ENCODE results near the gene SLC17A4.
"Not testable (repeated sequence)": the region's sequence is repeated elsewhere in the genome, so short reads cannot be mapped to it uniquely, and the experiment has no call there.

Gene SLC17A4, protein sequence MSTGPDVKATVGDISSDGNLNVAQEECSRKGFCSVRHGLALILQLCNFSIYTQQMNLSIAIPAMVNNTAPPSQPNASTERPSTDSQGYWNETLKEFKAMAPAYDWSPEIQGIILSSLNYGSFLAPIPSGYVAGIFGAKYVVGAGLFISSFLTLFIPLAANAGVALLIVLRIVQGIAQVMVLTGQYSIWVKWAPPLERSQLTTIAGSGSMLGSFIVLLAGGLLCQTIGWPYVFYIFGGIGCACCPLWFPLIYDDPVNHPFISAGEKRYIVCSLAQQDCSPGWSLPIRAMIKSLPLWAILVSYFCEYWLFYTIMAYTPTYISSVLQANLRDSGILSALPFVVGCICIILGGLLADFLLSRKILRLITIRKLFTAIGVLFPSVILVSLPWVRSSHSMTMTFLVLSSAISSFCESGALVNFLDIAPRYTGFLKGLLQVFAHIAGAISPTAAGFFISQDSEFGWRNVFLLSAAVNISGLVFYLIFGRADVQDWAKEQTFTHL

DNA sequence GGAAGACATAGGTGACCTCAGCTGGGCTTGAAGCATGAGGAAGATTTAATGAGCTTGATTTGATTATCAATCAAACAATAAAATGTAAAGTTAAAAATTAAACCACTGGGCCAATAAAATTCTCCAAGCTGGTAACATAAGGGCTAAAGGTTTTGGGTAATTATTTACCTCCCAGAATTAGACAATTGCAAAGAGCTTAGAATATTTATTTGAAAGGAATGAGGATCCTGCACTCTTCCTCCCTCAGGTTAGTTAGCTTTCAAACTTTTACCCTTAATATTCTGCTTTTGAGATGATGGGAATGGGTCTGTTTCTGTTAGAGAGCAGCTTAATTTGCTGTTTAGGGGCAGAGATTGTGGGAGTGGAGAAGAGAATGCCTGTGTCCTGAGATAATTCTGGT is at the start of gene SLC17A4:
Gene SLC17A4, plus strand, starts transcription at position 208 of the 400 bp plus-strand sequence. CDS start 7,221 bp downstream, outside the sequence.
- DNase-seq (ENCODE audit: low read depth) = no peak

DNA sequence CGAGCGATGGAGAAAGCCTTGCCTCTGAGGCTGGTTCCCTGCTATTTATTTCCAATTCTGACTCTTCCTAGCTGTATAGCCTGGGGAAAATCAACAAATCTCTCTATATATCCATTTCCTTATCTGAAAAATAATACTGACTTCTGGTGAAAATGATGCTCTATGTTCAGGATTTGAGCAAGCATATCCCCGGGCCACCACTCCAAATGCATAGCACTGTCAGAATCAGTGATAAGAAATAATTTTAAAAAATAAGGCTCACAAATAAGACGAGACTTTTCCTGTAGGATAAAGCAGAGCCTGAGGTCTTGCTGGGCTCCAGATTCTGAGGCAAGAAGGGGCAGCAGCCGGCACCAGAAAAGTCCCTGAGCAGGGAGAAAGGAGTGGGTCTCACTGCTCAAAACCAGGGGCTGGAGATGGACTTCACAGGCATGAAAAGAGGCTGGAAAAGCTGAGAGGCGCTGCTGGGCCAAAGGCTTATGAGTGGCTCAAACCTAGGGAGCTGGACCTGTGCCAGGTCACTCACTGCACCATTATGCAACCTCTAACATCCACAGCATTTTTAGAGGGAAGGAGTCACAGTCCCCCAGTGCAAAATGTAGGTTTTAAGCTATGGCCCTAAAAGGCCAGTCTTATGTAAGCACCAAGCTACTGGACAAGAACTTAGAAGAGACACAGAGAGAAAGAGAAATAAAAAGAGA is 48.1 kb upstream of the SLC17A4 start:
- DNase-seq (ENCODE audit: low read depth) = no peak

DNA sequence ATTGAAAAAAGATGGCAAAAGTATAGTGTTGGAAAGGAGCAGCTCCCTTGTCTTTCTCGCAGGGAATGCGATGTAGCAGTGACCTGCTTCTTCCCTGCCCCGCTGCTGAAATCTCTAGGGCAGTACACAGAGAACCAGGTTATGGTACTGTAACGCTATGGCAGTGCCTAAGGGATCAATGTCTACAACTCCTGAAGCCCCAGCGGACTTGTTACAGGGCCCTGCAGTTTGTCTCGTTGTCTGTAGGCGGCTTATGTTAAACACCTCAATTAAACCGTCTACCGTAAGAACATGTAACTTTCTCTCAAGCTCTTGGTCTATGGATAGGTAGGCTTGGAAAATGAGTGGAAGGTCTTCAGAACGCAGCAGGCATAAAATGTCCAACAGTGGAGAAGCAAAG is 44.8 kb upstream of the SLC17A4 start:
- DNase-seq (ENCODE audit: low read depth) = no peak

DNA sequence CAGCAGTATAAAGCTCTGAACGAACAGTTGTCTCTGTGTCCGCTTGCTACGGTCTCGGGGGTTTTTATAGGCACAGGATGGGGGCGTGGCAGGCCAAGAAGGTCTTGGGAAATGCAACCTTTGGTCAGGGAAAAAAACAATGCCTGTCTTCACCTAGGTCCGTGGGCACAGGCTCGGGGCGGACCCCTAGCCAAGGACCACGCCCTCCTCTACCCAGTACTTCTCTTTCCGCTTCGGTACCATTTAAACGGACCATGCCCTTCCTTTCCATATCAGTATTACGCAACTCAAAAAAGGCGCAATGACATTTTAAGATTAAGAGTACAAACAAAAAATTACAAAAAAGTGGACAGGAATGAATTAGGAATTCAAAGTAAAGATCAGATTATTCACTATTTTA is 44.3 kb upstream of the SLC17A4 start:
- DNase-seq (ENCODE audit: low read depth) = no peak

DNA sequence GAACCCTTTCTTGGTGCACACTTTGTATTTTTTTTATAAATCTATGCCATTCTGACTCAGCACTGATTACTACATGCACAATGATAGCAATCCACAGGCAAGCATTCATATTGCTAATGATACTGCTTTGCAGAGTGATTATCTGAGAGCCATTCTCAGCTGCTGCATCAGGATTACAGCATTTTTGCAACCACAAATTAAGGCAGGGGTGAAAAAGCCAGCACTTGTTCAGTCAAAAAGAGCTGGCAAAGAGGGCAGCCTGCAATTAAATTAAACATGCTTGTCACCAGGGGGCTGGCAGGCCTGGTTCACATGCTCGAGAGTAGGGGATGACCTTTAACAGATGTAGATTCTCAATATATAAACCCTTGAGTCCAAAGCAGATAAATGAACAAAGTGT is 40.7 kb upstream of the SLC17A4 start:
- DNase-seq (ENCODE audit: low read depth) = no peak

DNA sequence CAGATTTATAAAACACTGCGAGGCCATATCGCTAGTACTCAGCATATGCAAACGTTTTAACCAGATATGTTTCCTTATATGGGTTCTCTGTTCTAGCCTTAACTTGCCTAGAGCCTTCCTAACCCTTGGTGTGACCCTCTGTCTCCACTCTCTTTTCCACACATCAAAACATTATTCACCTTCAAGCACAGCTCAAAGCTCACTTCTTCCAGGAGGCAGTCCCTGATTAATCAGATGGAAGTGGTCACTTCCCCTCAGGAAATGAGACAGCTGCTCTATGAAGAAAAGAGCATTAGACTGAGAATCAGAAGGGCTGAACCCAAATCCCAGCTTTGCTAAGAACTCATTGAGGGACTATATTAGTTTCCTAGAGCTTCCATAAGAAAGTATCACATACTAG is 39.8 kb upstream of the SLC17A4 start:
- DNase-seq (ENCODE audit: low read depth) = no peak

DNA sequence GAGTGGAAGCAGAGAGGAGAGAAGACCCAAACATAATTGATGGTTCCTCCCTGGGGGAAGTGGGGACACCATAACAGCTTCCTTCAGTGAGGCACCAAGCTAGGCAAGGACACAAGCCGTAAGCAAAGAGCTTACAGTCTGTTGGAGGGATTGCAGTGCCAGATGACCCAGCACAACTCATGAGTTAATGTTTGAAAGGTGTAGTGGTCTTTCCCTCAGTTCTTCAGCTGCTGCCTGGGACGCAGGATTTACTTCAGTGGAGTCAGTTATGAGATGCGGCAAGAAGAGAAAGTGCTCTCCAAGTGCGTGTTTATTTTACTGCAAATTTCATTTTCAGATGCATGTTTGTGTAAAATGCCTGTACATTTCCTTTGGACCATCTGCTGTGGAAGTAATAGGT is 38.7 kb upstream of the SLC17A4 start:
- DNase-seq (ENCODE audit: low read depth) = no peak

DNA sequence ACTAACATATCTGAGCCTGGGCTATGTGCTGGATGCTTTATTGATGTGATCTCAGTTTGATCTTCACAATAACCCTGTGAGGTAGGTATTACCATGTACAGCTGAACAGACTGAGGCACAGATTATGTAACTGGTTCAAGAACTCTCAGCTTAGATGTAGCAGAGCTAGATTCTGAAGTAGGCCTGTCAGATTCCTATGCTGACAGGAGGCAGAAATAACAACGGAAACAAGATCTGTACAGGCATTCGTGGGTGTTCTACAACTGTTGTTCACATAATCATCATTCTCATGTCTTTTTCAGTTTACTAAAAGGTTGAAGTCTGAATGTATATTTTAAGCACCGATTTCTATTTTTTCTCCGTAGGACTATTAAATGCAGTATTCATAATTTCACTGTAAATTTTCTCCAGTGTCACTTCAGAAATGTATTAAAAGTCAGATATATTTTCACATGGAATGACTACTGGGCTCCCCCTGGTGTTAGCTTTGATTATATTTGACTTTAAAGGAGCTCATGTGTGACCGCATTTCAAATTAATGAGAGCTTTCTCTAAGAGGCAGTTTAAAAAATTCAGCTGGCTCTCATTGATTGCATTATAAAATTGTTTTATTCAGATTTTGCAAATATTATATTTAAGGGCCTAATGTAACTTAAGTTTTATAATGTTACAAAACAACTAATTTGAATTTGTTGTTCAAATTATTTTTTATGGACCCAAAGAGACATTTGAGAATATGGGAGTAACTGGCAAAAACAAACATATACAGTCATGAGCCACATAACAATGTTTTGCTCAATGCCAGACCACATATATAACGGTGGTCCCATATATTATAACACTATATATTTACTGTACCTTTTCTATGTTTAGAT is 36.4 kb upstream of the SLC17A4 start:
- DNase-seq (ENCODE audit: low read depth) = no peak

DNA sequence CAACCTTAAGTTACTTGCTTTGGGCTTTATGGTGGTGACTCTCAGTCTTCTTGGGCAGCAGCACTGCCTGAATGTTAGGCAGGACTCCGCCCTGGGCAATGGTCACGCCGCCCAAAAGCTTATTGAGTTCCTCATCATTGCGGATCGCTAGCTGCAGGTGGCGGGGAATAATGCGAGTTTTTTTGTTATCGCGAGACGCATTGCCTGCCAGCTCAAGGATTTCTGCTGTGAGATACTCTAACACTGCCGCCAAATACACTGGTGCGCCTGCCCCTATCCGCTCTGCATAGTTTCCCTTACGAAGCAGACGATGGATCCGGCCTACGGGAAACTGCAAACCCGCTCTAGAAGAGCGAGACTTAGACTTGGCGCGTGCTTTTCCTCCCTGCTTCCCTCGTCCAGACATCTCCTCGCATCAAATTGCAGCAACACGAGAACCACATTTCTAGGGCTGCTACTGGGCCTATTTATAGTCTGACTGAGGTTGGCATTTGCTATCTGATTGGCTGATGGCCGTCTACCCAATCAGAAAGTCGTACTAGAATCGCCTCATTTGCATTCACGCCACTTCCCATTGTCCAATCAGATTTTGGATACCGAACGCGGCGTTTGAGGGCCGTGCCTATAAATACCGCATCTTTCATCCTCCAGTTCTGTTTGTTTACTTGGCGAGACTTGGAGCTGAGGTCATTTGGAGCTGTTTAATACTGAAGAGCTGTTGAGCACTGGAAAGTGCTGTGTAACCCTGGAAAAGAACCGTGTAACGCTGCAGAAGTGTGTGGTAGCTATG is 28.2 kb upstream of the SLC17A4 start:
- no peak for DNase-seq (ENCODE audit: low read depth)

DNA sequence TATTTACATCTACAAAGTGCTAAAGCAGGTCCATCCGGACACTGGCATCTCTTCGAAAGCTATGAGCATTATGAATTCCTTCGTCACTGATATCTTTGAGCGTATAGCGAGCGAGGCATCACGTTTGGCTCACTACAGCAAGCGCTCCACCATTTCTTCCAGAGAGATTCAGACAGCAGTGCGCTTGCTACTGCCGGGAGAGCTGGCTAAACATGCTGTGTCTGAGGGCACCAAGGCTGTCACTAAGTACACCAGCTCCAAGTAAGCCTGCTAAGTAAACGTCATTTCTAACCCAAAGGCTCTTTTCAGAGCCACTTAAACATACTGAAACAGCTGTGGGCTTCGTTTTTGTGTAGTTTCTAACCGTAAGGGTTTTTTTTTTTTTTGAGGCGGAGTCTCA is 27.5 kb upstream of the SLC17A4 start:
- DNase-seq (ENCODE audit: low read depth) = no peak

DNA sequence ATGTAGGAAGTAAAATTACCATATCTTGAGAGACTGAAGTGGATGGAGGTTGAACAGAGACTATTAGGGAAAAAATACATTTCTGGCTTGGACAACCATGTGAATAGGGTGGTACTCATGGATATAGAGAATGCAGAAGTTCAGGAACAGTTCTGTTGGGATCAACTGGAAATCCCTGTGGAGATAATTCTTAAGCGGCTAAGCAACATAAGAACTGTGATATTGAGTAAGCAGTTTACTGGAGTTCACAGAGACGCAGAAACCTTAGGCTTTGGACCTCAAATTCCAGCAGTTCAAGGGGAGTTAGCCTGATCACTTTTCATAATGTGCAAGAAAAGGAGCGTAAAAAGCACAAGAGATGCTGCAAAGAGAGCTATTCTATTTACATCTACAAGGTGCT is 23.6 kb upstream of the SLC17A4 start:
- no peak for DNase-seq (ENCODE audit: low read depth)

DNA sequence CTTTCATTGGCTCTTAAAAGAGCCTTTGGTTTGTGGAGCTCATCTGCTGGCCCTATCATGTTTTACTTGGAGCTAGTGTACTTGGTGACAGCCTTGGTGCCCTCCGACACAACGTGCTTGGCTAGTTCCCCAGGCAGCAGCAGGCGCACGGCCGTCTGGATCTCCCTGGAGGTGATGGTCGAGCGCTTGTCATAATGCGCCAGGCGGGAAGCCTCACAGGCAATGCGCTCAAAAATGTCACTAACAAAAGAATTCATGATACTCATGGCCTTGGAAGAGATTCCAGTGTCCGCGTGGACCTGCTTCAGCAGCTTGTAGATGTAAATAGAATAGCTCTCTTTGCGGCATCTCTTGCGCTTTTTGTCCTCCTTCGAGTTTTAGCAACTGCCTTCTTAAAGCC is 22.8 kb upstream of the SLC17A4 start:
- DNase-seq (ENCODE audit: low read depth) = no peak

DNA sequence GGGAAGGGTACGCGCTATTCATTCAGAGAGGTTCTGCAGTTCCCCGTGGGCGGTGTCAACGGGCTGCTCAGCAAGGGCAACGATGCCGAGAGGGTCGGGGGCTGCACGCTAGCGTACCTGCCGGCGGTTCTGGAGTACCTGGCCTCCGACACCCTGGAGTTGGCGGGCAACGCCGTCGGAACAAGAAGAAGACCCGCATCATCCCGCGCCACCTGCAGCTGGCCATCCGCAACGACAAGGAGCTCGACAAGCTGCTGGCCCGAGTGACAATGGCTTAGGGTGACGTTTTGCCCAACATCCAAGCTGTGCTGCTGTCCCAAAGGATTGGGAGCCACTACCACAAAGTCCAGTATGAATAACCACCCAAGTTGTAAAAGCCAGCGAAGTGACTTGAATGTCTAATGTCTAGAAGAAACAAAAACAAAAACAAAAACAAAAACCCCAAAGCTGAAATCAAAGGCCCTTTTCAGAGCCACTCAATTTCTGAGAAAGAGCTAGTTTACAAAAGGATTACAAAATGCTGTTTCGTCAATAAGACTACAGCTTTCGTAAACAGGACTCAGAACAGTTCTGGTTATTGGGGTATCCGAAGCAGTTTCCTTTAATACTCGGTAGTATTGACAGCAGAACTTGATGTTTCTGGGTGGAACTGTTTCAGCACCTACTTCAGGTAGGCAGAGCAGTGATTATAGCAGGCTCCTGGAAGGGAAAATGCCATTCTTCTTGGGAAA is 21.9 kb upstream of the SLC17A4 start:
- DNase-seq (ENCODE audit: low read depth) = no peak

DNA sequence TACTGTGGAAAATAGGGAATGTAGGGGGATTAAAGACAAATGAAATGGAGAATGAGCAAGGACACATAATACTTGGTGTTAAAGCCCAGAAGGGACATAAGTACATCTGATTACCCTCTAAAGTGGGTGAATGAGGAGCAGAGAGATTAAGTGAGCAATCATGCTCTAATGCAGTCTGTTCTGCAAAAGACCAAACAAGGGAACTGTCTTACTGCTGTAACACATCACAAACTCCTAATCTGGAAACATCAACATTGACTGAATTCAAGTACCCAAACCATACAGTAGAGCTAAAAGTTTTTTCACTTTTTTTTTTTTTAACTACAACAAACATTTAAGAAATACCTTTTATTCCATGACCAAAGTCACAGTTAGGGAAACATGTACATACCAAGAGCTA is 19.3 kb upstream of the SLC17A4 start:
- no peak for DNase-seq (ENCODE audit: low read depth)

DNA sequence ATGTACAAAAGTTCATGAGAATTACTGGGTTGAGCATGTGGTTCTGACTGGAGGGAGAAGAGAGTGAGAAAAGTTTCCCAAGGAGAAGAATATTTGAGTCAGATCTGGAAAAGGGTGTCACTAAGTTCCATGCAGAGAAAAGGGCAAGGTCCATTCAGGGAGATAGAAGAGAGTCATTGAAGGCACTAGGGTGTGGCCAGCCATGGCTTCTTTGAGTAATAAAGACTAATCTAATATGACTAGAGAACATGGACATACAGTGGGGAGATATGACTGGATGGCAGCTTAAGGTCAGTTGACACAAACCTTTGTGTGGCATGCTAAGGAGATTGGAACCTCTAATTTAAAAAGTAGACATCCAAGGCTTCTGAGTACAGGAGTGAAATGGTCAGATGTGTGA is 10.7 kb upstream of the SLC17A4 start:
- no peak for DNase-seq (ENCODE audit: low read depth)

DNA sequence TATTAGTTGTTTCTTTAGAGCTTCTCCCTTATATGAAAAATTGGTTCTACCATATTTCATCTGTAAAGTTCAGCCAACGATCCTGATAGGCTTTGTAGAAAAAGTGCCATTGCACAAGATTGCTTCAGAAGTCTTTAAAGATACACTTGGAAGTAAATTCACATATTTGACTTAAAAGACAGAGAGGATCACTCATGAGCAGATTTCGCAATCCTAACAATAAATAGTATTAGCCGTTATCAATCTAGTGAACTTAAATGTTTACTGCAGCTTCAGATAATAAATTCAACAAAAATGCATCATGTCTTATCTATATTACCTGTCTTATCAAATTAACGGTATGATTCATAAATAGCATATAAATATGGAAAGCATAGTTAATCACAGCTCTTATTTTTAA is 8.7 kb upstream of the SLC17A4 start:
- no peak for DNase-seq (ENCODE audit: low read depth)

DNA sequence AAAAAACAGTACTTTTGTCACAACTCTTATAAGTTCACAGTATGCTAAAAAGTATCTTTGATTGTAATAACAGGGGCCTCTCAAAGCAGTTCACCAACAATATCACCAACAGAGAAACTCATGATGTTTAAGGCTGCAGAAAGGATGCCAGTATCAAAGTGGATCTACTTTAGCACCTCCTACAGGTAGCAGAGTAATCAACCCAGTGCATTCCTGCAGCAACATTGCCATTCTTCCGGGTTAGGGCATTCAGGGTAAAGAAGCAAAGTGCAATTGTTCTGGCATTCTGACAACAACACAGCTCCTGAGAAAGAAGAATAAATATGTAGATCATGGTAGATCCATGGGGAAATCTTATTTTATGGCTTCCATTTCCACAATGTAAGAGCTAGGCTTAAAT is 7.6 kb upstream of the SLC17A4 start:
- no peak for DNase-seq (ENCODE audit: low read depth)

DNA sequence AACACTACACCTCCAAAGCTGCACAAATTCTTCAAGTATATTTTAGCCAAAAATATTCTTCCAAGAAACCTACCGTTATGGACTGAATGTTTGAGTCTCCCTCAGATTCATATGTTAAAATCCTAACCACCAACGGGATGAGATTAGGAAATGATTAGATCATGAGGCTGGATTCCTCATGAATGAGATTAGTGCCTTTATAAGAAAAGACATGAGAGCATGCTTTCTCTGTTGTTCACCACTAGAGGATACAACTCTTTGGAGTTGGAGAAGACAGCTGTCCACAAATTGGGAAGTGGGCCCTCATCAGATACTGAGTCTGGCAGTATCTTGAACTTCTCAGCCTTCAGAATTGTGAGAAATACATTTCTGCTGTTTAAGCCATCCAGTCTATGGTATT is 7.1 kb upstream of the SLC17A4 start:
- no peak for DNase-seq (ENCODE audit: low read depth)

DNA sequence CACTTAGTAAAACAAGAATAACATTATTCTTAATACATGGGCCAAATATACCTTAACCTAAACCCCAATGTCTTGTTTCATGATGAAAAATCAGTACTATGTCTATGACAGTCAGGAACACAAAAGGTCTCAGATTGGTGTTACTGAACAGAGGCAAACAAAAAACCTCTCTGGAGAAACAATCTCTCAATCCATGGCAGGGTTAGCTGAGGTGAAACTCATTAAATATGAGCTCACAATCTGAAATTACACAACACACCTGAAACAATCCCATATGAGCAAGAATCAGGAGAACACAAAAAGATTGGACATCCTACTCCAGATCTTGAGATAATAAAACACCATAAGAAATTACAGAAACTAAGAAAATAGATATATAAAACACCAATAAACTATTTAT is 6.5 kb upstream of the SLC17A4 start:
- DNase-seq (ENCODE audit: low read depth) = no peak

DNA sequence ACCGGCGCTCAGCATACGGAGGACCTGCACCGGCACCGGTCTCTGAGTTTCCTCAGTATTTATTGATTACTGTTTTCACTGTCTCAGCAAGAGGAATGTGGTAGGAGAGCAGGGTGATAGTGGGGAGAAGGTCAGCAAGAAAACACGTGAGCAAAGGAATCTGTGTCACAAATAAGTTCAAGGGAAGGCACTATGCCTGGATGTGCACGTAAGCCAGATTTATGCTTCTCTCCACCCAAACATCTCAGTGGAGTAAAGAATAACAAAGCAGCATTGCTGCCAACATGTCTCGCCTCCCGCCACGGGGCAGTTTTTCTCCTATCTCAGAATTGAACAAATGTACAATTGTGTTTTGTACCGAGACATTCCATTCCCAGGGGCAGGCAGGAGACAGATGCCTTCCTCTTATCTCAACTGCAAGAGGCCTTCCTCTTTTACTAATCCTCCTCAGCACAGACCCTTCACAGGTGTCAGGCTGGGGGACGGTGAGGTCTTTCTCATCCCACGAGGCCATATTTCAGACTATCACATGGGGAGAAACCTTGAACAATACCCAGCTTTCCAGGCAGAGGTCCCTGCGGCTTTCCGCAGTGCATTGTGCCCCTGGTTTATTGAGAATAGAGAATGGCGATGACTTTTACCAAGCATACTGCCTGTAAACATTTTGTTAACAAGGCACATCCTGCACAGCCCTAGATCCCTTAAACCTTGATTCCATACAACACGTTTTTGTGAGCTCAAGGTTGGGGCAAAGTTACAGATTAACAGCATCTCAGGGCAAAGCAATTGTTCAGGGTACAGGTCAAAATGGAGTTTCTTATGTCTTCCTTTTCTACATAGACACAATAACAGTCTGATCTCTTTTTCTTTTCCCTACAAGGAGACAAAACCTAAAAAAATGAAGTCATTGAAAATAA is 5.7 kb upstream of the SLC17A4 start:
- not testable (repeated sequence) for DNase-seq (ENCODE audit: low read depth)

Measured in stimulated activated CD8-positive, alpha-beta memory T cell treated with anti-CD3 and anti-CD28 coated beads, Interleukin-7, amount 100 ng/mL, for 24 hours (primary cell).